ENCODE data around the gene APOA1.

Gene APOA1

DNA sequence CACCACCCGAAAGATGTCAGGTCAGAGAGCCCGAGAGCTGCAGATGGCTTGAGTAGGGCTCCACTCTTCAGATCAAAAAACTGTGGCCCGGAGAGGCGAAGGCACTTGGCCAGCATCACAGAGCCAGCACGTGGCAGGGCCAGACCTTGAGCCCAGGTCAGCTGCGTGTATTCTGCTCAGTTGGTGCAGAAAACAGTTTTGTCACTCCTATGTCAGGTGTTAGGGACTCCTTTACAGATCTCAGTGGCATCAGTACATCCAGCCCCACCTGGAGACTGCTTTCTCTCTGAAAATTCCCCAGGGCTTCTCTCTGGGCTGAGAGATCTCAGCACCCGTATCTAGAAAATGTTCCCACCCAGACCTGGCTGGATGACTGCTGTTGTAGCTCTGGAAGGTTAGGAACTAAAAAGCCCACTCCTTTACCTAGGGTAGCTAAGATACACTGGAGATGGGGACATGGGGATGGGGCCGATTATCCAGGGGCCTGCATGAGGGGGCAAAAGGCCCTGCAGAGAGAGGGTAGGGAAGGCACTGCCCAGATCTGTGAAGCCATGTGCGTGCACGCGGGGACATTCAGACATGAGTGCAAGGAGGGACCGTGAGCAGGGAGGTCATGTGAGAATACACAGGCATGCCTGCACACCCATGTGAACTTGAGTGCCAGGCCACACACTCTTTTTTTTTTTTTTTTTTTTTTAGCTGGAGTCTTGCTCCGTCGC lies 3.4 kb downstream of the APOA1 start:
- ChIA-PET POLR2A (ENCODE audit: low non-redundant PET) (no interaction called here), CTCF (no interaction called here)
- H3K27ac ChIP-seq: no peak overlapping the region
- no peak for DNase-seq (ENCODE audit: low spot score)
- TF ChIP-seq, protein P1, sequence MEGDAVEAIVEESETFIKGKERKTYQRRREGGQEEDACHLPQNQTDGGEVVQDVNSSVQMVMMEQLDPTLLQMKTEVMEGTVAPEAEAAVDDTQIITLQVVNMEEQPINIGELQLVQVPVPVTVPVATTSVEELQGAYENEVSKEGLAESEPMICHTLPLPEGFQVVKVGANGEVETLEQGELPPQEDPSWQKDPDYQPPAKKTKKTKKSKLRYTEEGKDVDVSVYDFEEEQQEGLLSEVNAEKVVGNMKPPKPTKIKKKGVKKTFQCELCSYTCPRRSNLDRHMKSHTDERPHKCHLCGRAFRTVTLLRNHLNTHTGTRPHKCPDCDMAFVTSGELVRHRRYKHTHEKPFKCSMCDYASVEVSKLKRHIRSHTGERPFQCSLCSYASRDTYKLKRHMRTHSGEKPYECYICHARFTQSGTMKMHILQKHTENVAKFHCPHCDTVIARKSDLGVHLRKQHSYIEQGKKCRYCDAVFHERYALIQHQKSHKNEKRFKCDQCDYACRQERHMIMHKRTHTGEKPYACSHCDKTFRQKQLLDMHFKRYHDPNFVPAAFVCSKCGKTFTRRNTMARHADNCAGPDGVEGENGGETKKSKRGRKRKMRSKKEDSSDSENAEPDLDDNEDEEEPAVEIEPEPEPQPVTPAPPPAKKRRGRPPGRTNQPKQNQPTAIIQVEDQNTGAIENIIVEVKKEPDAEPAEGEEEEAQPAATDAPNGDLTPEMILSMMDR (conservative IDR thresholded peaks at IDR 0.05; ENCODE audit: low read depth): no peak

DNA sequence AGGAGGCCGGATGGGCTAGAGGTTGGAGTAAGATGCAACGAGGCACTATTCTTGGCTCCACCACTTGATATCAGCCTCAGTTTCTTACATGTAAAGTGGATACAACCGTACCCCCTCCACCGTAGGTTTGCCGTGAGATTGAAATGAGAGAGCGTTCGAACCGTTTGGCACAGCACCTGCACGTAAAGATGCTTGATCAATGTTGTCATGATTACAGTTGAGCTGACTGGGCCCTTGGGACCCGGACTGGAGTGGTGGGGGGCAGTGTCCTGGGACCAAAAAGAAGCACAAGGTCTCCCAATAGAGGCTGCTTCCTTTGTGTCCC lies 4.0 kb downstream of the APOA1 start:
- TF ChIP-seq, protein P1 (conservative IDR thresholded peaks at IDR 0.05; ENCODE audit: low read depth): no peak
- H3K27ac ChIP-seq: no peak overlapping the region
- no peak for DNase-seq (ENCODE audit: low spot score)
- POLR2A ChIA-PET (ENCODE audit: low non-redundant PET): no interaction called here
- CTCF ChIA-PET: interaction anchor here (0.7 kb wide), 1 partner anchor 393 kb away, joined by 3 read pairs; no protein-coding TSS in a partner anchor

DNA sequence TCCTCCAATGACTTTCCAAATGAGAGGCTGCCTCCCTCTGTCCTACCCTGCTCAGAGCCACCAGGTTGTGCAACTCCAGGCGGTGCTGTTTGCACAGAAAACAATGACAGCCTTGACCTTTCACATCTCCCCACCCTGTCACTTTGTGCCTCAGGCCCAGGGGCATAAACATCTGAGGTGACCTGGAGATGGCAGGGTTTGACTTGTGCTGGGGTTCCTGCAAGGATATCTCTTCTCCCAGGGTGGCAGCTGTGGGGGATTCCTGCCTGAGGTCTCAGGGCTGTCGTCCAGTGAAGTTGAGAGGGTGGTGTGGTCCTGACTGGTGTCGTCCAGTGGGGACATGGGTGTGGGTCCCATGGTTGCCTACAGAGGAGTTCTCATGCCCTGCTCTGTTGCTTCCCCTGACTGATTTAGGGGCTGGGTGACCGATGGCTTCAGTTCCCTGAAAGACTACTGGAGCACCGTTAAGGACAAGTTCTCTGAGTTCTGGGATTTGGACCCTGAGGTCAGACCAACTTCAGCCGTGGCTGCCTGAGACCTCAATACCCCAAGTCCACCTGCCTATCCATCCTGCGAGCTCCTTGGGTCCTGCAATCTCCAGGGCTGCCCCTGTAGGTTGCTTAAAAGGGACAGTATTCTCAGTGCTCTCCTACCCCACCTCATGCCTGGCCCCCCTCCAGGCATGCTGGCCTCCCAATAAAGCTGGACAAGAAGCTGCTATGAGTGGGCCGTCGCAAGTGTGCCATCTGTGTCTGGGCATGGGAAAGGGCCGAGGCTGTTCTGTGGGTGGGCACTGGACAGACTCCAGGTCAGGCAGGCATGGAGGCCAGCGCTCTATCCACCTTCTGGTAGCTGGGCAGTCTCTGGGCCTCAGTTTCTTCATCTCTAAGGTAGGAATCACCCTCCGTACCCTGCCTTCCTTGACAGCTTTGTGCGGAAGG lies 4.8 kb downstream of the APOA1 start:
- TF ChIP-seq, protein P1 (conservative IDR thresholded peaks at IDR 0.05; ENCODE audit: low read depth): no peak
- CTCF ChIA-PET: interaction anchor here (0.6 to 0.7 kb wide), 3 partner anchors 272 to 394 kb away, joined by 3 read pairs; no protein-coding TSS in a partner anchor
- POLR2A ChIA-PET (ENCODE audit: low non-redundant PET): no interaction called here
- no peak for DNase-seq (ENCODE audit: low spot score)
- H3K27ac ChIP-seq: no peak overlapping the region

DNA sequence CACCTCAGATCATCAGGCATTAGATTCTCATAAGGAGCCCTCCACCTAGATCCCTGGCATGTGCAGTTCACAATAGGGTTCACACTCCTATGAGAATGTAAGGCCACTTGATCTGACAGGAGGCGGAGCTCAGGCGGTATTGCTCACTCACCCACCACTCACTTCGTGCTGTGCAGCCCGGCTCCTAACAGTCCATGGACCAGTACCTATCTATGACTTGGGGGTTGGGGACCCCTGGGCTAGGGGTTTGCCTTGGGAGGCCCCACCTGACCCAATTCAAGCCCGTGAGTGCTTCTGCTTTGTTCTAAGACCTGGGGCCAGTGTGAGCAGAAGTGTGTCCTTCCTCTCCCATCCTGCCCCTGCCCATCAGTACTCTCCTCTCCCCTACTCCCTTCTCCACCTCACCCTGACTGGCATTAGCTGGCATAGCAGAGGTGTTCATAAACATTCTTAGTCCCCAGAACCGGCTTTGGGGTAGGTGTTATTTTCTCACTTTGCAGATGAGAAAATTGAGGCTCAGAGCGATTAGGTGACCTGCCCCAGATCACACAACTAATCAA lies 5.6 kb downstream of the APOA1 start:
- no peak for DNase-seq (ENCODE audit: low spot score)
- ChIA-PET POLR2A (ENCODE audit: low non-redundant PET) (no interaction called here), CTCF (no interaction called here)
- no peak overlapping the region for H3K27ac ChIP-seq
- TF ChIP-seq, protein P1 (conservative IDR thresholded peaks at IDR 0.05; ENCODE audit: low read depth): no peak

DNA sequence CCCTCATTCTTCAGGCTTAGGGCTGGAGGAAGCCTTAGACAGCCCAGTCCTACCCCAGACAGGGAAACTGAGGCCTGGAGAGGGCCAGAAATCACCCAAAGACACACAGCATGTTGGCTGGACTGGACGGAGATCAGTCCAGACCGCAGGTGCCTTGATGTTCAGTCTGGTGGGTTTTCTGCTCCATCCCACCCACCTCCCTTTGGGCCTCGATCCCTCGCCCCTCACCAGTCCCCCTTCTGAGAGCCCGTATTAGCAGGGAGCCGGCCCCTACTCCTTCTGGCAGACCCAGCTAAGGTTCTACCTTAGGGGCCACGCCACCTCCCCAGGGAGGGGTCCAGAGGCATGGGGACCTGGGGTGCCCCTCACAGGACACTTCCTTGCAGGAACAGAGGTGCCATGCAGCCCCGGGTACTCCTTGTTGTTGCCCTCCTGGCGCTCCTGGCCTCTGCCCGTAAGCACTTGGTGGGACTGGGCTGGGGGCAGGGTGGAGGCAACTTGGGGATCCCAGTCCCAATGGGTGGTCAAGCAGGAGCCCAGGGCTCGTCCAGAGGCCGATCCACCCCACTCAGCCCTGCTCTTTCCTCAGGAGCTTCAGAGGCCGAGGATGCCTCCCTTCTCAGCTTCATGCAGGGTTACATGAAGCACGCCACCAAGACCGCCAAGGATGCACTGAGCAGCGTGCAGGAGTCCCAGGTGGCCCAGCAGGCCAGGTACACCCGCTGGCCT lies 7.1 kb downstream of the APOA1 start:
- no peak for DNase-seq (ENCODE audit: low spot score)
- H3K27ac ChIP-seq: no peak overlapping the region
- ChIA-PET CTCF (interaction anchor here (0.6 kb wide), 1 partner anchor 37 kb away, joined by 3 read pairs; no protein-coding TSS in a partner anchor), POLR2A (ENCODE audit: low non-redundant PET) (no interaction called here)
- TF ChIP-seq, protein P1 (conservative IDR thresholded peaks at IDR 0.05; ENCODE audit: low read depth): no peak
